Measurements from ENCODE around the gene TMEM11. TPM values are rescaled to one million over a fixed set of nuclear protein-coding genes. Genes with fewer than 3 reads are reported as not detected.

TMEM11 gene
- total RNA-seq, 1 experiment from 2014 or later, result 32.5 TPM

- Histone ChIP-seq H3K14ac (ENCODE audit: insufficient read depth, low read length) (no peak overlapping the region), H2AFZ (ENCODE audit: low read length) (no peak overlapping the region), H3K56ac (ENCODE audit: insufficient read length, low read depth, low read length) (no peak overlapping the region), H3K79me1 (ENCODE audit: insufficient read depth, low read depth, low read length, poor library complexity, severe bottlenecking) (peaks cover 4% of the 10 kb centered on the region), H2BK15ac (ENCODE audit: low read depth, low read length) (no peak overlapping the region), H4K20me1 (ENCODE audit: control insufficient read depth, insufficient read depth, insufficient read length) (no peaks in the 10 kb centered on the region), H4K5ac (ENCODE audit: insufficient read length, low read depth, low read length) (no peak overlapping the region), H4K91ac (ENCODE audit: insufficient read length, low read depth, low read length) (no peak overlapping the region), H3K18ac (ENCODE audit: insufficient read length, low read depth, low read length) (no peak overlapping the region), H2BK5ac (ENCODE audit: insufficient read length, low read length) (no peak overlapping the region), H2BK120ac (ENCODE audit: low read depth, low read length, poor library complexity, severe bottlenecking) (no peak overlapping the region), H3K79me2 (ENCODE audit: insufficient read depth, low read length) (peaks cover 7% of the 10 kb centered on the region; the same call in 1 of the 2 replicates), H3K27ac (ENCODE audit: insufficient read length, low read depth, low read length) (no peak overlapping the region), H3K4me2 (ENCODE audit: insufficient read depth, insufficient read length, low read length) (no peak overlapping the region), H2AK5ac (ENCODE audit: insufficient read length, low read length) (no peak overlapping the region), H4K8ac (replicated peaks; ENCODE audit: insufficient read length, low read depth, low read length) (no peak overlapping the region), H3K23me2 (ENCODE audit: insufficient read length, low read depth, low read length, poor library complexity, severe bottlenecking) (no peaks in the 10 kb centered on the region), H3K27me3 (ENCODE audit: insufficient read depth, low read length) (no peaks in the 10 kb centered on the region), H3K4ac (ENCODE audit: low read depth, low read length) (no peak overlapping the region), H2BK20ac (ENCODE audit: low read depth, low read length, poor library complexity, severe bottlenecking) (no peak overlapping the region), H3T11ph (ENCODE audit: low read length) (no peak overlapping the region), H3K9me3 (ENCODE audit: control insufficient read depth, low read depth, low read length) (no peaks in the 10 kb centered on the region), H2BK12ac (ENCODE audit: insufficient read length, low read depth, low read length) (no peak overlapping the region), H3K4me1 (ENCODE audit: insufficient read depth, low read length) (peaks cover 13% of the 10 kb centered on the region; the same call in 1 of the 2 replicates), H3K23ac (ENCODE audit: insufficient read length, low read depth, low read length) (no peak overlapping the region), H3K9ac (ENCODE audit: extremely low read depth, insufficient read length, low read length) (no peak overlapping the region)
- DNase-seq, result no peak
- H3K27me3 Mint-ChIP-seq (ENCODE audit: low read depth), result no peaks in the 10 kb centered on the region
- H3K9me3 Mint-ChIP-seq, result no peaks in the 10 kb centered on the region
- no peak overlapping the region; a peak in 2 of 7 replicates for H3K27ac Mint-ChIP-seq
- peaks cover 23 to 38% of the 10 kb centered on the region in 2 experiments for H3K4me1 Mint-ChIP-seq
- H3K4me3 Mint-ChIP-seq, result no peak overlapping the region
- H3K36me3 Mint-ChIP-seq (ENCODE audit: insufficient read depth in 1 of 3, low read depth in 3 of 3), result peaks cover 24 to 50% (median 31%) of the 10 kb centered on the region in 3 experiments
- no peak for TF ChIP-seq CTCF (conservative IDR thresholded peaks at IDR 0.05)
- no CpG with 5 or more reads among the region's 5 CpGs for WGBS (ENCODE audit: extremely low coverage, insufficient read length, low lambda C conversion rate)
Observed at GRCh38 chr17:21196126-21196525, 17.8 kb downstream of the TMEM11 start.
